Upper lobe of left lung (tissue), 4 donors: Measurements from ENCODE around the gene GNG2.

Source experiments
- CTCF ChIP-seq, 6 experiments: fragments of 450-650 bp in 4 of 6; fragments of 200-600 bp in 2 of 6; sonication (generic) in 2 of 6; IDR thresholded peaks; one replicate each; pipeline ENCODE4 v1.5.1; 2016 to 2019; ENCODE audit warnings: antibody characterized with exemption in 6 of 6
- EP300 ChIP-seq, 4 donors: sonication (generic); formaldehyde crosslinking; IDR thresholded peaks; one replicate each; pipeline ENCODE4 v1.5.1; 2017; ENCODE audit warnings: antibody characterized with exemption in 4 of 4, control low read depth in 2 of 4
- POLR2A ChIP-seq, 4 donors: fragments of 450-650 bp; IDR thresholded peaks; one replicate each; pipeline ENCODE4 v1.5.1; 2016 to 2017; ENCODE audit warnings: antibody characterized with exemption in 4 of 4, mild to moderate bottlenecking in 2 of 4
- POLR2AphosphoS5 ChIP-seq, 2 donors: sonication (generic); formaldehyde crosslinking; IDR thresholded peaks; one replicate each; pipeline ENCODE4 v1.5.1; 2017; ENCODE audit warnings: antibody characterized with exemption in 2 of 2

- TF ChIP-seq CTCF (IDR thresholded peaks at IDR 0.05) (no peak), EP300 (IDR thresholded peaks at IDR 0.05) (no peak), POLR2A (IDR thresholded peaks at IDR 0.05) (no peak), POLR2AphosphoS5 (IDR thresholded peaks at IDR 0.05) (no peak)
Measured at GRCh38 chr14:51929910-51930682, 69.7 kb downstream of the GNG2 start.
